Endothelial cell of umbilical vein (primary cell): ENCODE data around the gene KCNS1. TPM values are rescaled to one million over a fixed set of nuclear protein-coding genes. Genes with fewer than 3 reads are reported as not detected.

Experiments used
- BruUV-seq: library from RNA; stranded (reverse); fragments of 400-500 nt; replicated peaks from 2 replicates; lab custom pipeline; 2021; lab: Mats Ljungman, UMichigan
- CTCF ChIA-PET: fragments of 300-600, 350-600 bp; sonication (Branson Sonifier 250); formaldehyde crosslinking; loops from one replicate; lab custom pipeline; 2021; ENCODE audit warnings: antibody characterized with exemption, inconsistent platforms; lab: Charles Lee
- POLR2A ChIA-PET: fragments of 300-600, 350-600 bp; sonication (Branson Sonifier 250); formaldehyde crosslinking; loops from one replicate; lab custom pipeline; 2021; ENCODE audit warnings: antibody characterized with exemption, inconsistent platforms; lab: Charles Lee
- DNase-seq: peaks from one replicate; pipeline ENCODE4 v3.0.0-alpha.2; 2011; ENCODE audit warnings: low read depth, low spot score
- FAIRE-seq: peaks from 2 replicates; lab custom pipeline; 2011; peaks lifted over from hg19 to GRCh38; lab: Jason Lieb, UNC
- H2AFZ ChIP-seq: 2 replicates; pipeline ENCODE4 v1.6.0; 2012; ENCODE audit warnings: low read depth, low read length, control low read depth, inconsistent platforms
- H3K27ac ChIP-seq: 2 replicates; pipeline ENCODE4 v1.5.1; 2011; ENCODE audit warnings: low read depth, mild to moderate bottlenecking, control low read depth, low read length, moderate library complexity; ENCODE audit not compliant: insufficient read depth
- H3K27me3 ChIP-seq, 2 experiments: 2 replicates each; pipeline versions ENCODE4 v1.6.0 to v1.6.1; 2011; ENCODE audit warnings: low read length in 2 of 2, mixed read lengths in 1 of 2; ENCODE audit not compliant: control insufficient read depth in 2 of 2, insufficient read depth in 2 of 2
- H3K36me3 ChIP-seq, 2 experiments: 2 replicates in 1 of 2; 3 replicates in 1 of 2; pipeline ENCODE4 v1.5.1; 2011; ENCODE audit warnings: low read length in 2 of 2, mild to moderate bottlenecking in 1 of 2, moderate library complexity in 1 of 2; ENCODE audit not compliant: control insufficient read depth in 2 of 2, insufficient read depth in 2 of 2; ENCODE audit errors: extremely low read depth in 1 of 2
- H3K4me1 ChIP-seq: 3 replicates; pipeline ENCODE4 v1.5.1; 2011; ENCODE audit warnings: mild to moderate bottlenecking, low read length; ENCODE audit not compliant: control insufficient read depth, insufficient read depth; ENCODE audit errors: extremely low read depth
- H3K4me2 ChIP-seq: 2 replicates; pipeline ENCODE4 v1.6.1; 2011; ENCODE audit warnings: low read length, control low read depth, mixed read lengths; ENCODE audit not compliant: insufficient read depth
- H3K4me3 ChIP-seq, 3 experiments: fragments of 200-600 bp in 1 of 3; sonication (generic), shearing (Covaris generic) in 1 of 3; replicated peaks in 1 of 3; 2 replicates each; pipeline ENCODE4 v1.5.1; 2011 to 2016; ENCODE audit warnings: control low read depth in 3 of 3, low read length in 3 of 3, mild to moderate bottlenecking in 2 of 3, inconsistent platforms in 1 of 3, low read depth in 1 of 3, moderate library complexity in 1 of 3; ENCODE audit not compliant: insufficient read depth in 1 of 3
- H3K79me2 ChIP-seq: 2 replicates; pipeline ENCODE4 v1.6.0; 2012; ENCODE audit warnings: low read length, inconsistent platforms; ENCODE audit not compliant: control insufficient read depth, insufficient read depth
- H3K9ac ChIP-seq: replicated peaks from 2 replicates; pipeline ENCODE3; 2011; ENCODE audit warnings: low read length, control low read depth; ENCODE audit not compliant: insufficient read depth; ENCODE audit errors: extremely low read depth
- H3K9me1 ChIP-seq: replicated peaks from 3 replicates; pipeline ENCODE4 v1.6.0; 2011; ENCODE audit warnings: mild to moderate bottlenecking, low read length; ENCODE audit not compliant: control insufficient read depth, insufficient read depth; ENCODE audit errors: extremely low read depth
- H3K9me3 ChIP-seq: replicated peaks from 2 replicates; pipeline ENCODE4 v1.5.1; 2012; ENCODE audit warnings: low read length, inconsistent platforms; ENCODE audit not compliant: control insufficient read depth, insufficient read depth
- H4K20me1 ChIP-seq: replicated peaks from 2 replicates; pipeline ENCODE3; 2011; ENCODE audit warnings: mild to moderate bottlenecking, low read length; ENCODE audit not compliant: control insufficient read depth, insufficient read depth; ENCODE audit errors: extremely low read depth
- CTCF ChIP-seq, 2 donors: IDR thresholded peaks; 1 replicate in 1 of 2; 2 replicates in 1 of 2; pipeline ENCODE4 v1.5.1; 2011; ENCODE audit warnings: low read length in 2 of 2, mild to moderate bottlenecking in 2 of 2, moderate library complexity in 2 of 2, control low read depth in 1 of 2, inconsistent platforms in 1 of 2, low read depth in 1 of 2; ENCODE audit not compliant: insufficient read depth in 1 of 2; ENCODE audit errors: extremely low read depth in 1 of 2
- EZH2 ChIP-seq: IDR thresholded peaks from 2 replicates; pipeline ENCODE4 v1.6.1; 2012; ENCODE audit warnings: borderline replicate concordance, low read depth, mild to moderate bottlenecking, moderate library complexity, low read length, inconsistent platforms; ENCODE audit not compliant: severe bottlenecking
- FOS ChIP-seq: IDR thresholded peaks from 2 replicates; pipeline ENCODE4 v1.6.1; 2011; ENCODE audit warnings: mild to moderate bottlenecking, low read length, moderate library complexity, borderline replicate concordance; ENCODE audit not compliant: insufficient read depth
- GATA2 ChIP-seq: IDR thresholded peaks from 2 replicates; pipeline ENCODE4 v1.7.0; 2011; ENCODE audit warnings: low read depth, mild to moderate bottlenecking, moderate library complexity, mixed read lengths, low read length; ENCODE audit not compliant: insufficient read length, insufficient read depth
- JUN ChIP-seq: IDR thresholded peaks from 2 replicates; pipeline ENCODE4 v1.6.1; 2011; ENCODE audit warnings: borderline replicate concordance, low read depth; ENCODE audit not compliant: insufficient read length, insufficient read depth
- MAX ChIP-seq: IDR thresholded peaks from 2 replicates; pipeline ENCODE4 v1.6.1; 2011; ENCODE audit not compliant: insufficient read depth, insufficient read length
- MYC ChIP-seq: IDR thresholded peaks from one replicate; pipeline ENCODE4 v1.6.1; 2011; ENCODE audit warnings: mild to moderate bottlenecking, low read depth, low read length
- POLR2A ChIP-seq: IDR thresholded peaks from 2 replicates; pipeline ENCODE4 v1.6.1; 2012; ENCODE audit warnings: low read depth, mild to moderate bottlenecking, control low read depth, low read length
- POLR2AphosphoS5 ChIP-seq: IDR thresholded peaks from 2 replicates; pipeline ENCODE4 v1.6.1; 2012; ENCODE audit warnings: low read depth, mild to moderate bottlenecking, control low read depth, low read length, moderate library complexity; ENCODE audit not compliant: insufficient read depth
- dilution Hi-C: fragments of 300-500 bp; cut with MboI; formaldehyde crosslinking; loops from one replicate; pipeline ENCODE4 v1.15.0; 2019; ENCODE audit warnings: low sequenced_read_pairs; ENCODE audit not compliant: extremely low pct_ligation_motif_present
- intact Hi-C: fragments of 100-400 bp; cut with micrococcal nuclease; formaldehyde crosslinking; loops from one replicate; pipeline ENCODE4 v1.10.0; 2022
- polyA plus RNA-seq, 4 experiments: library from polyadenylated mRNA; depleted of rRNA in 3 of 4; stranded (reverse) in 3 of 4; unstranded in 1 of 4; fragments of >200 nt; gene quantifications; 2 replicates each; pipeline versions ENCODE4 v1.2.1 to v1.2.3, GENCODE V29; 2011 to 2012; ENCODE audit warnings: missing spikeins in 1 of 4
- total RNA-seq: library from RNA; stranded (reverse); gene quantifications from 2 replicates; pipeline ENCODE4 v1.2.3, GENCODE V29; 2021

The KCNS1 gene
- total and polyA plus RNA-seq, 2 donors (not counting 3 experiments of a cell fraction or from before 2014, with no cell fraction given): 0.14 to 0.29 TPM

- Histone ChIP-seq H3K9ac (no peak overlapping the region), H3K27me3 (peaks cover 1 to 2% of the 10 kb centered on the region in 2 experiments), H3K4me1 (no peaks in the 10 kb centered on the region), H3K36me3 (no peaks in the 10 kb centered on the region), H3K79me2 (no peaks in the 10 kb centered on the region), H2AFZ (no peak overlapping the region), H3K4me2 (no peak overlapping the region), H4K20me1 (no peaks in the 10 kb centered on the region), H3K4me3 (no peak overlapping the region), H3K9me1 (no peaks in the 10 kb centered on the region), H3K9me3 (no peaks in the 10 kb centered on the region), H3K27ac (no peak overlapping the region)
- dilution Hi-C loops: no loop called here
- BruUV-seq: no TSS peak
- DNase-seq (no peak), FAIRE-seq (no peak)
- CTCF ChIA-PET: interaction anchor here (1.9 to 12.2 kb wide), 2 partner anchors 18 to 48 kb away, joined by 5 to 411 read pairs; no protein-coding TSS in a partner anchor
- intact Hi-C loops: no loop called here
- no peak for TF ChIP-seq GATA2
- TF ChIP-seq POLR2A: no peak
- TF ChIP-seq MAX: no peak
- no peak for TF ChIP-seq MYC
- TF ChIP-seq CTCF (IDR thresholded peaks at IDR 0.05; ENCODE audit: extremely low read depth in 1 of 2, insufficient read depth in 1 of 2, low read depth in 1 of 2, low read length in 2 of 2): no peak
- no peak for TF ChIP-seq POLR2AphosphoS5
- no peak for TF ChIP-seq FOS
- TF ChIP-seq JUN: no peak
- TF ChIP-seq EZH2: no peak
- POLR2A ChIA-PET: no interaction called here
These were observed 9.6 kb downstream of the KCNS1 start for GRCh38 chr20:45091366-45091765.
